Right hindlimb (tissue), 1 donor: Measurements from ENCODE around the gene COPS3.
A peak's percentile ranks its signal among the peaks of the same experiment; 100 is the strongest.

Source experiments
- DNase-seq: peaks from one replicate; pipeline ENCODE4 v3.0.0-alpha.2; 2018

COPS3 gene

GRCh38 chr17:17214646-17215436 lies 66.2 kb downstream of the COPS3 start:
- DNase-seq = no peak

- no peak for DNase-seq
These were observed 67.3 kb downstream of the COPS3 start for GRCh38 chr17:17213775-17214174.

GRCh38 chr17:17207998-17208397 lies 73.0 kb downstream of the COPS3 start:
- DNase-seq = no peak

- DNase-seq = no peak
These were observed 74.1 kb downstream of the COPS3 start for GRCh38 chr17:17206913-17207335.

GRCh38 chr17:17206124-17206912 lies 74.7 kb downstream of the COPS3 start, which contains the start of gene PLD6:
TSS of gene PLD6 (minus strand) at chr17:17206333. CDS start at chr17:17206286, 47 bp downstream.
- peak; percentile 75 for DNase-seq

GRCh38 chr17:17205368-17206123 lies 75.5 kb downstream of the COPS3 start:
- peak; percentile 66 for DNase-seq

GRCh38 chr17:17204635-17205231 lies 76.3 kb downstream of the COPS3 start:
- DNase-seq = no peak

- DNase-seq = peak; percentile 50
These were observed 76.9 kb downstream of the COPS3 start for GRCh38 chr17:17204041-17204591.

- DNase-seq = no peak
These were observed 77.8 kb downstream of the COPS3 start for GRCh38 chr17:17203173-17203730.

- DNase-seq = no peak
These were observed 79.1 kb downstream of the COPS3 start for GRCh38 chr17:17201907-17202306.

- no peak for DNase-seq
These were observed 79.8 kb downstream of the COPS3 start for GRCh38 chr17:17201271-17201670.

GRCh38 chr17:17200831-17201230 lies 80.2 kb downstream of the COPS3 start:
- DNase-seq = no peak

GRCh38 chr17:17200311-17200710 lies 80.7 kb downstream of the COPS3 start:
- DNase-seq = no peak

GRCh38 chr17:17198281-17198680 lies 82.8 kb downstream of the COPS3 start:
- DNase-seq = no peak

- no peak for DNase-seq
These were observed 84.3 kb downstream of the COPS3 start for GRCh38 chr17:17196776-17197175.
